Left kidney (tissue), 8 donors: ENCODE data around the gene PSEN1. TPM values are rescaled to one million over a fixed set of nuclear protein-coding genes. Genes with fewer than 3 reads are reported as not detected.

Source experiments
- DNase-seq: peaks from one replicate; pipeline ENCODE4 v3.0.0-alpha.2; 2013
- long read RNA-seq, 8 donors: transcript quantifications; one replicate each; lab custom pipeline, GENCODE V29; 2026
- polyA plus RNA-seq: library from polyadenylated mRNA; unstranded; fragments of 120-200 nt; gene quantifications from one replicate; pipeline ENCODE4 v1.2.1, GENCODE V29; 2013; ENCODE audit not compliant: insufficient read length

The PSEN1 gene
- 73.9 TPM for polyA plus RNA-seq
- long read RNA-seq, donor 1, full-length matches to known transcripts: 13 of 13 reads
- long read RNA-seq, donor 1, partial matches to known transcripts: 0 of 13 reads
- long read RNA-seq, donor 1, other reads (novel, unspliced or antisense): 0 of 13 reads
- long read RNA-seq, donor 2, full-length matches to known transcripts: 14 of 14 reads
- long read RNA-seq, donor 2, partial matches to known transcripts: 0 of 14 reads
- long read RNA-seq, donor 2, other reads (novel, unspliced or antisense): 0 of 14 reads
- long read RNA-seq, donor 3, full-length matches to known transcripts: 13 of 13 reads
- long read RNA-seq, donor 3, partial matches to known transcripts: 0 of 13 reads
- long read RNA-seq, donor 3, other reads (novel, unspliced or antisense): 0 of 13 reads
- long read RNA-seq, donor 4, partial matches to known transcripts: 0 of 2 reads
- long read RNA-seq, donor 4, other reads (novel, unspliced or antisense): 0 of 2 reads
- long read RNA-seq, donor 5, full-length matches to known transcripts: 18 of 30 reads
- long read RNA-seq, donor 5, partial matches to known transcripts: 12 of 30 reads
- long read RNA-seq, donor 5, other reads (novel, unspliced or antisense): 0 of 30 reads
- long read RNA-seq, donor 6, full-length matches to known transcripts: 10 of 23 reads
- long read RNA-seq, donor 6, partial matches to known transcripts: 13 of 23 reads
- long read RNA-seq, donor 6, other reads (novel, unspliced or antisense): 0 of 23 reads
- long read RNA-seq, donor 7, full-length matches to known transcripts: 16 of 16 reads
- long read RNA-seq, donor 7, partial matches to known transcripts: 0 of 16 reads
- long read RNA-seq, donor 7, other reads (novel, unspliced or antisense): 0 of 16 reads
- long read RNA-seq, donor 8, full-length matches to known transcripts: 12 of 12 reads
- long read RNA-seq, donor 8, partial matches to known transcripts: 0 of 12 reads
- long read RNA-seq, donor 8, other reads (novel, unspliced or antisense): 0 of 12 reads

- peak; percentile 95 for DNase-seq
Measured at GRCh38 chr14:73136387-73137225, at the start of gene PSEN1. Gene PSEN1, plus strand, starts transcription at chr14:73136507. Its CDS starts 11,513 bp downstream, at chr14:73148020.

- DNase-seq: no peak
Measured at GRCh38 chr14:73091044-73091443, 45.3 kb upstream of the PSEN1 start.

- no peak for DNase-seq
Measured at GRCh38 chr14:73097421-73097820, 38.9 kb upstream of the PSEN1 start.

GRCh38 chr14:73100334-73100733 is 36.0 kb upstream of the PSEN1 start:
- DNase-seq: no peak

GRCh38 chr14:73102806-73103497 is 33.4 kb upstream of the PSEN1 start:
- DNase-seq: no peak

- no peak for DNase-seq
Measured at GRCh38 chr14:73105050-73105449, 31.3 kb upstream of the PSEN1 start.

GRCh38 chr14:73105727-73106126 is 30.6 kb upstream of the PSEN1 start:
- DNase-seq: no peak

GRCh38 chr14:73116079-73116665 is 20.1 kb upstream of the PSEN1 start:
- DNase-seq: no peak

- DNase-seq: no peak
Measured at GRCh38 chr14:73124180-73124894, 12.0 kb upstream of the PSEN1 start.

GRCh38 chr14:73125169-73125588 is 11.1 kb upstream of the PSEN1 start:
- DNase-seq: no peak

GRCh38 chr14:73125746-73126145 is 10.6 kb upstream of the PSEN1 start:
- no peak for DNase-seq

GRCh38 chr14:73133795-73134194 is 2.5 kb upstream of the PSEN1 start:
- DNase-seq: no peak

GRCh38 chr14:73136085-73136386 is 271 bp upstream of the PSEN1 start:
- no peak for DNase-seq

GRCh38 chr14:73140811-73141323 is 4.6 kb downstream of the PSEN1 start:
- DNase-seq: no peak

GRCh38 chr14:73142216-73142615 is 5.9 kb downstream of the PSEN1 start:
- no peak for DNase-seq

GRCh38 chr14:73143003-73143402 is 6.7 kb downstream of the PSEN1 start:
- no peak for DNase-seq

GRCh38 chr14:73143617-73144016 is 7.3 kb downstream of the PSEN1 start:
- no peak for DNase-seq

- no peak for DNase-seq
Measured at GRCh38 chr14:73145371-73145770, 9.1 kb downstream of the PSEN1 start.

GRCh38 chr14:73146111-73146510 is 9.8 kb downstream of the PSEN1 start:
- no peak for DNase-seq

GRCh38 chr14:73149753-73150152 is 13.4 kb downstream of the PSEN1 start:
- no peak for DNase-seq
